ENCODE data around the gene EFHD1.

Gene EFHD1

DNA sequence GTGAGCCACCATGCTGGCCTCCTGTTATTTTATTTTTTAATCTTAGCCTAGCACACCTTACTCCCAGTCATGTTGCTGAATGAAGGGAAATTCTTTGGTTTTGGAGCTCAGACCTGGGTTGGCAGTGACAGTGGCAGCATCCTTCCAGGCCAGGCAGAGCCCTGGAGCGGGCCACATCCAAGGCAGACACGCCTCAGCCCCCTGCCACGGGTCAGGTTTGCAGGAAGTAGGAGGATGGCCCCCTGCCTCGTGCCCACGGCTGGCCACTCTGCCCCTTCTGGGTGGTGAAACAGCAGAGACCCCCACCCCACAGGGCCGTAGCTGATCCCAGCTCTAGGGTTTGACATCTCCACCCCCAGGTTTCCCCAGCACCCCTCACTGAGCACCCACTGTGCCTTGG is 11.7 kb downstream of the EFHD1 start:
- no peak for DNase-seq (ENCODE audit: low spot score)
- in situ Hi-C loops (cut with MboI; ENCODE audit: low pct_unique_long_range_greater_than_20kb, low sequenced_read_pairs, unreplicated experiment): no loop called here
- TF ChIP-seq, protein P1, sequence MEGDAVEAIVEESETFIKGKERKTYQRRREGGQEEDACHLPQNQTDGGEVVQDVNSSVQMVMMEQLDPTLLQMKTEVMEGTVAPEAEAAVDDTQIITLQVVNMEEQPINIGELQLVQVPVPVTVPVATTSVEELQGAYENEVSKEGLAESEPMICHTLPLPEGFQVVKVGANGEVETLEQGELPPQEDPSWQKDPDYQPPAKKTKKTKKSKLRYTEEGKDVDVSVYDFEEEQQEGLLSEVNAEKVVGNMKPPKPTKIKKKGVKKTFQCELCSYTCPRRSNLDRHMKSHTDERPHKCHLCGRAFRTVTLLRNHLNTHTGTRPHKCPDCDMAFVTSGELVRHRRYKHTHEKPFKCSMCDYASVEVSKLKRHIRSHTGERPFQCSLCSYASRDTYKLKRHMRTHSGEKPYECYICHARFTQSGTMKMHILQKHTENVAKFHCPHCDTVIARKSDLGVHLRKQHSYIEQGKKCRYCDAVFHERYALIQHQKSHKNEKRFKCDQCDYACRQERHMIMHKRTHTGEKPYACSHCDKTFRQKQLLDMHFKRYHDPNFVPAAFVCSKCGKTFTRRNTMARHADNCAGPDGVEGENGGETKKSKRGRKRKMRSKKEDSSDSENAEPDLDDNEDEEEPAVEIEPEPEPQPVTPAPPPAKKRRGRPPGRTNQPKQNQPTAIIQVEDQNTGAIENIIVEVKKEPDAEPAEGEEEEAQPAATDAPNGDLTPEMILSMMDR (IDR thresholded peaks at IDR 0.05; ENCODE audit: extremely low read depth, insufficient read depth, missing control alignments): no peak

DNA sequence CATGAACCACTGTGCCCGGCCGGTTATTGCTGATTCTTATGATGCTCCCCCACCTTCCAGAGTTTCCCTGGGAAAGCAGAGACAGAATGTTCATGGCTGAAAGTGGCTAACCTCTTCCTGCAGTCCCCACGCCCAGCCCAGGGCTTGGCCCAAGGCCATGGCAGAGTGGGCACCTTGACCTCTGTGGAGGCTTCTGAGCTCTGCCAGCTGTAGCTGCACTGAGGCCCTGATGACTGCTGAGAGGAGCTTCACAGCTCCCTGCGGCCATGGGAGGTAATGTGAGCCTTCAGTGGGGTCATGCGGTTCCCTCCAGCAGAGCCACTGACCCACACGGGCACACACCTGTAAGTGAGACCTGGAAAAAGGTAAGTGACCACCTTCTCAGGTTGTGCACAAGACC is 13.3 kb downstream of the EFHD1 start:
- TF ChIP-seq, protein P1 (IDR thresholded peaks at IDR 0.05; ENCODE audit: extremely low read depth, insufficient read depth, missing control alignments): no peak
- in situ Hi-C loops (cut with MboI; ENCODE audit: low pct_unique_long_range_greater_than_20kb, low sequenced_read_pairs, unreplicated experiment): no loop called here
- DNase-seq (ENCODE audit: low spot score): no peak

DNA sequence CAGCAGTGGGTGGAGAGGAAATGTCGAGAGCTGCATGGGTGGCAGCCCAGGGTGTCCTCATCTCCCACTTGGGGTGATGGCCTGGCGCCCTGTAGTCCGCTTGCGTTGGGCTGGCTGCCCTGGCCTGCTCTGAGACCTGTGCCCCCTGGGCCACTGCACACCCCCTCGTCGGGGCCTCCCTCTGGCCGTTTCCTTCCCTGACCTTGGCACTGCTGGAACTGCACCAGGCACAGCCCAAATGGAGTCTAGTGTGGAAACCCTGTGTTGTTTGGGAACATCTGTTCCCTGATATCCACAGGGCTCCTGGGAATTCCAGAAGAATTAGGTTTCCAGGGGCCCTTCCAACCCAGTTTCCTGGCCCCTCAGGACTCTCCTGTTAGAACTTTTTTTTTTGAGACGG is 13.9 kb downstream of the EFHD1 start:
- DNase-seq (ENCODE audit: low spot score): no peak
- in situ Hi-C loops (cut with MboI; ENCODE audit: low pct_unique_long_range_greater_than_20kb, low sequenced_read_pairs, unreplicated experiment): no loop called here
- TF ChIP-seq, protein P1 (IDR thresholded peaks at IDR 0.05; ENCODE audit: extremely low read depth, insufficient read depth, missing control alignments): no peak

DNA sequence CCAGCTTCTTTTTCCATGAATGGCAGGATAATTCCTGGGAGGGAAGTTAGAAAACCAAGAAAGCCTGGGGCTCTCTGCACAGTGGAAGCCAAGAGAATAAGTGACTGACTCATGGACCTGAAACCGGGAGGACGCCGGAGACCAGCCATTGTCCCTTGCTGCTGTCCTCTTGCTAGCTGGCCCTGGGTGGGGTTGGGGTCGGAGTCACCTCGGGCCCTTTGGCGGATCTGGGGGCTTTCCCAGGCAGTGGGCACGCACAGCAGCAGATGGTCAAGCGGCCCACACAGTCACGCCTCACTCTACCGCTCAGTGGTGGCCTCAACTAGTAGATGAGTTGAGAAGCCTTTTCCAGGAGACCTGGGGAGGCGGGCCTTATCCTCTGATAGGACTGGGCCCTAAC is 15.6 kb downstream of the EFHD1 start:
- no peak for DNase-seq (ENCODE audit: low spot score)
- in situ Hi-C loops (cut with MboI; ENCODE audit: low pct_unique_long_range_greater_than_20kb, low sequenced_read_pairs, unreplicated experiment): no loop called here
- TF ChIP-seq, protein P1 (IDR thresholded peaks at IDR 0.05; ENCODE audit: extremely low read depth, insufficient read depth, missing control alignments): no peak

DNA sequence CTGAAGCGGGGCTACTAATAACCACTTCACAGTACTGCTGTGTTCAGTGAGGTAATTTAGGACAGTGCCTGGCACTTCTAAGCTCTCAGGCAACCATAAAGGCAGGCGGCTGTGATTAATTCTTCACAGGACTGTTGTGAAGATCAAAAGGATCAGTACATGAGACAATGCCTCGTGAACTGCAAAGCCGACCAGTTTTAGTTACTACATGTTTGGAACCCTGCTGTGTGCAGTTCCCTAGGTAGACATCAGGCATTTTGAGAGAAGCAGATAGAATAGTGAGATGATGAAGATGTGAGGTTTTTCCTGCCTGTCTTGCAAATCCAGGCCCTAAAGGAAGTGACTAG is 19.1 kb downstream of the EFHD1 start:
- in situ Hi-C loops (cut with MboI; ENCODE audit: low pct_unique_long_range_greater_than_20kb, low sequenced_read_pairs, unreplicated experiment): no loop called here
- TF ChIP-seq, protein P1 (IDR thresholded peaks at IDR 0.05; ENCODE audit: extremely low read depth, insufficient read depth, missing control alignments): no peak
- DNase-seq (ENCODE audit: low spot score): no peak

DNA sequence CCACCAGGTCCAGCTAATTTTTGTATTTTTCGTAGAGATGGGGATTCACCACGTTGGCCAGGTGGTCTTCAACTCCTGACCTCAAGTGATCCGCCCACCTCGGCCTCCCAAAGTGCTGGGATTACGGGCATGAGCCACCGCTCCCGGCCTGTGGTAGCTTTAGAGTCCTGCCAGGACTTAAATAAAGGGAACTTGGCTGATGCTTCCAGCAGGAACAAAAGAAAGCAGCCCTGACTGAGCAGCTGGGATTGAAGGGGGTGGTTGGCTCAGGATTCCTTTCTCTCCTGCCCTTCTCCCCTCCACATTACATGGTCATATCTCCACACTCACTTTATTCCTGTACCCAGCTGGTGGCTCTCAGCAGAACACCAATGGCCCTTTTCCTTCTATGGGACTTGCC is 20.0 kb downstream of the EFHD1 start:
- TF ChIP-seq, protein P1 (IDR thresholded peaks at IDR 0.05; ENCODE audit: extremely low read depth, insufficient read depth, missing control alignments): no peak
- in situ Hi-C loops (cut with MboI; ENCODE audit: low pct_unique_long_range_greater_than_20kb, low sequenced_read_pairs, unreplicated experiment): no loop called here
- no peak for DNase-seq (ENCODE audit: low spot score)

DNA sequence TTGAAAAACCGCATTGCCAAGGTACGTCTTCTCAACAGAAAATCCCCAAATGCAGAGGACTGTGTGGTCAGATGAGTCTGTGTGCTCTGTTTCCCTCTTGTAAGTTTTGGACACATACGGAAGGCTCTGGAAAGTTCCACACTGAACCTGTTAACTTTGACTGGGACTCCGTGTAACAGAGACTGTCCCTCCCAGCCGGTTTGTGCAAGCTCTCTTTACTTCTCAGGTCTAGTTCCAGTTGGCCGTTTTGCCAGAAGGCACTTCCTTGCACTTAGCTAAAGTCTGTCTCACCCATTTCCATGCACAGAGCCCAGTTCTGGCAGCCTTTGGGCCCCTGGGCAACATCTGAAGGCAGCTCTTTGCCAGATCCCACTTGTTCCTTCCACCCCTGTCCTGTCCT is 22.0 kb downstream of the EFHD1 start:
- no peak for DNase-seq (ENCODE audit: low spot score)
- TF ChIP-seq, protein P1 (IDR thresholded peaks at IDR 0.05; ENCODE audit: extremely low read depth, insufficient read depth, missing control alignments): no peak
- in situ Hi-C loops (cut with MboI; ENCODE audit: low pct_unique_long_range_greater_than_20kb, low sequenced_read_pairs, unreplicated experiment): no loop called here

Measured in GM13977 (cell line).